HG02840 (cell line): ENCODE measurements around the gene HPX.

Experiments used
- ATAC-seq: cut with Tn5 transposase; IDR thresholded peaks from one replicate; pipeline ENCODE4 v1.9.1; 2021; ENCODE audit warnings: mild to moderate bottlenecking, moderate library complexity, moderate number of reproducible peaks; ENCODE audit not compliant: unreplicated experiment, low FRiP score

HPX gene

GRCh38 chr11:6468712-6469495, 28.1 kb upstream of the HPX start:
- no peak for ATAC-seq

GRCh38 chr11:6459099-6459450, 18.3 kb upstream of the HPX start:
- ATAC-seq: no peak

GRCh38 chr11:6458352-6459098, 17.7 kb upstream of the HPX start:
- no peak for ATAC-seq

- ATAC-seq: no peak
These were observed 17.0 kb upstream of the HPX start for GRCh38 chr11:6457581-6458320.

- ATAC-seq: no peak
These were observed 15.7 kb upstream of the HPX start for GRCh38 chr11:6456361-6457073.

GRCh38 chr11:6455070-6455469, 14.3 kb upstream of the HPX start:
- no peak for ATAC-seq

- no peak for ATAC-seq
These were observed 12.4 kb upstream of the HPX start for GRCh38 chr11:6453152-6453551.

- no peak for ATAC-seq
These were observed 11.4 kb upstream of the HPX start for GRCh38 chr11:6452219-6452618.

GRCh38 chr11:6448574-6448973, 7.8 kb upstream of the HPX start:
- ATAC-seq: no peak

GRCh38 chr11:6443269-6444003, 2.6 kb upstream of the HPX start:
- peak; percentile 51 for ATAC-seq

- no peak for ATAC-seq
These were observed 1.7 kb upstream of the HPX start for GRCh38 chr11:6442441-6442840.

GRCh38 chr11:6438979-6439571, 1.7 kb downstream of the HPX start:
- ATAC-seq: no peak

GRCh38 chr11:6437993-6438392, 2.8 kb downstream of the HPX start:
- no peak for ATAC-seq

GRCh38 chr11:6437423-6437822, 3.4 kb downstream of the HPX start:
- no peak for ATAC-seq

- ATAC-seq: no peak
These were observed 6.7 kb downstream of the HPX start for GRCh38 chr11:6433998-6434660.

- ATAC-seq: no peak
These were observed 8.9 kb downstream of the HPX start for GRCh38 chr11:6431861-6432260.

GRCh38 chr11:6427516-6427915, 13.3 kb downstream of the HPX start:
- ATAC-seq: no peak

- ATAC-seq: no peak
These were observed 20.1 kb downstream of the HPX start for GRCh38 chr11:6420677-6421076.

- no peak for ATAC-seq
These were observed 21.7 kb downstream of the HPX start, which contains the start of gene APBB1 for GRCh38 chr11:6419009-6419631. Gene APBB1 (minus strand): TSS chr11:6419094. CDS start chr11:6411347, 7,747 bp downstream.
